Left colon (tissue), 2 donors: ENCODE data around the gene HACD3. TPM values are rescaled to one million over a fixed set of nuclear protein-coding genes. Genes with fewer than 3 reads are reported as not detected.
A peak's percentile ranks its signal among the peaks of the same experiment; 100 is the strongest.
"Not testable (repeated sequence)": the region's sequence is repeated elsewhere in the genome, so short reads cannot be mapped to it uniquely, and the experiment has no call there.

Experiments
- ATAC-seq: fragments of 200-7000 bp; cut with Tn5 transposase; one replicate; pipeline ENCODE4 v1.9.1; 2020; ENCODE audit warnings: mild to moderate bottlenecking, moderate library complexity
- DNase-seq, 2 donors: peaks; one replicate each; pipeline ENCODE4 v3.0.0-alpha.2; 2020
- intact Hi-C, 2 donors: fragments of 100-400 bp; cut with DNase I in 1 of 2; cut with micrococcal nuclease in 1 of 2; formaldehyde crosslinking; loops; one replicate each; pipeline versions ENCODE4 v1.11.2 to v1.14.0; 2022; cut with DNase I, micrococcal nuclease
- total RNA-seq, 2 donors: library from RNA; stranded (reverse); fragmentation: NEBNext Ultra II Directional; extraction: Animal tissue kit (Norgen Biotek cat#: 25700); gene quantifications; one replicate each; pipeline ENCODE4 v1.2.1, GENCODE V29; 2021
- donor health status: DM: no; HTN: no; CAD: no.
- donor health status: DM: yes; HTN: yes; CAD: no.

HACD3 gene
- total RNA-seq, 2 donors from 2014 or later: 29.0 to 29.9 TPM

DNA sequence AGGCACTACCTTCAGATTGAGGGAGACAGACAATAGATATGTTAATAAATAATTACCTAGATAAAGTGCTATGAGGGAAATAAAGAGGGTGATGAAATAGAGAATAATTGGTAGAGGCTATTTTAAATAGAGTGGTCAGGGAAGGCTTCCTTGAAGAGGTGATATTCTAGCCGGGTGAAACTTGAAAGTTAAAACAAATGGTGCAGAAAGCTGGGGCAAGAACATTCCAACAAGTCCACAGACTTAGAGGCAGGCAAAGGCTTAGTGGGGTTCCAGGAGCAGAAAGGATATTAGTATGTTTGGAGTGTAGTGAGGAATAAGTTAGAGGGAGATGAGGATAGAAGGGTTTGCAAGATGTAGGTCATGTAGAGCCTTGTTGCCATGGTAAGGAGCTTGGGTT lies 10.1 kb downstream of the HACD3 start:
- intact Hi-C loops: no loop called here
- DNase-seq (no peak), ATAC-seq (no peak)

DNA sequence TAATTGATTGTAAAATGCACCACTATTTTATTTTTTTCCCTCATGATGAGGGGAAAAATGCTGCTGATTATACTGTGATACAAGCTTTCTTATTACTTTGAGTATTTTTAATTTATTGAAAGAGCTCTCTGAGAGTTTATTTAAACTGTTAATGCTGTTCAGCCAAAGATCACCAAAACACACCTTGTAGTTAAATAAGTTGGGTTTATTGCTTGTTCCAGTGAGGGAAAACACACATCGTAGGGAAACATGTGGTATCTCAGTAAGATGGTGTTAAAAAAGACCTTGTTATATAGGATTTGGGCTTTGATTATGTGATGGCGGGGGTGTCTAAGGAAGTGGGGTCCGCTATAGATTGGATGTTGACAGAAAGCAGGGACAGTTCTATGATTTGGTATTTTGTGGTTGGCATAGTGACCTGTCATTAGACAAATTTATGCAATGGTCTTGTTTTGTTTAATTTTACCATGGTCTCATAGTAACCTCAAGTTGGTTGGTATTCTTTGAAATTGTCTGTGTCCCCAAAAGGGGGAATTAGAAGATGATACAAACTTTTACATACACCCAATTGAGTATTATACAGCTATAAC lies 11.1 kb downstream of the HACD3 start:
- no peak for DNase-seq
- ATAC-seq: peak; percentile 57
- intact Hi-C loops: no loop called here

DNA sequence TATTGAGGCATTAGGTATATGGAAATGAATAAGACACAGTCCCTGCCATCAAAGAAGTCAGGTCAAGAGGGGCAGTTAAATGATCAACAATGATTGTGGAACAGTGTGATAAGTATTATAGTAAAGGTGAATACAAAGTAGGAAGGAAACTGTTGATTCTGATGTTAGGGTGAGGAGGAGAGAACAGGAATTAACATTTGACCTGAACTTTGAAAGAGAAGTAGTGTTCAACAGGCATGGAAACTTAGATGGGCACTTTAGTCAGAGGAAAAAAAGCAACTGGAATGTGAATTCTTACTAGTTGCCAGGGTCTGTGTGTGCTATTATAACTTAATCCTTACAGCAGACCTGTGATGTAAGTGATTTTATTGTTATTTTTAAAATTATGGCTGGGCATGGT lies 17.6 kb downstream of the HACD3 start:
- intact Hi-C loops: no loop called here
- ATAC-seq (no peak), DNase-seq (no peak)

- DNase-seq, ATAC-seq, intact Hi-C loops: not testable (repeated sequence)
These were observed 19.0 kb downstream of the HACD3 start for GRCh38 chr15:65549288-65549687.

DNA sequence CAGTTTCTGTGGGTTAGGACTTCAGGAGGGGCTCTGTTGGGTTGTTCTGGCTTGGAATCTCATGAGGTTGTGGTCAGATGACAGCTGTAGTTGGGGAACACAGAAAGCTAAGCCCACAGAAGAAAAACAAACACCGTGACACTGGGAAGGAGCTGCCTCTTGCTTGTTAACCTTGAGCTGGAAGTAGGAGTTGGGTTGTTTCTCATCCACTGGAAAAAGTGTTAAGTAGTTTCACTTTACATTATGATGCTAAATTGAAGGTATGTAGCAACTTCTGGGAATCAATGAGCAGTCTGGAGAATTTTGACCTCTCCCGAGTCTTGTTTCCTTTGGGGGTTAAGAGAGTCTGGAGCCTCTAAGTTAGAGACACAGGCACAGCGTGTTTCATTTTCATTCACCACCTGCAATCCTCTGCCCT lies 20.4 kb downstream of the HACD3 start:
- intact Hi-C loops: no loop called here
- ATAC-seq: no peak
- DNase-seq: no peak

- intact Hi-C loops: no loop called here
- DNase-seq: no peak
- no peak for ATAC-seq
These were observed 20.9 kb downstream of the HACD3 start for GRCh38 chr15:65551183-65551582.

GRCh38 chr15:65552851-65553250 lies 22.6 kb downstream of the HACD3 start:
- DNase-seq, ATAC-seq, intact Hi-C loops: not testable (repeated sequence)

DNA sequence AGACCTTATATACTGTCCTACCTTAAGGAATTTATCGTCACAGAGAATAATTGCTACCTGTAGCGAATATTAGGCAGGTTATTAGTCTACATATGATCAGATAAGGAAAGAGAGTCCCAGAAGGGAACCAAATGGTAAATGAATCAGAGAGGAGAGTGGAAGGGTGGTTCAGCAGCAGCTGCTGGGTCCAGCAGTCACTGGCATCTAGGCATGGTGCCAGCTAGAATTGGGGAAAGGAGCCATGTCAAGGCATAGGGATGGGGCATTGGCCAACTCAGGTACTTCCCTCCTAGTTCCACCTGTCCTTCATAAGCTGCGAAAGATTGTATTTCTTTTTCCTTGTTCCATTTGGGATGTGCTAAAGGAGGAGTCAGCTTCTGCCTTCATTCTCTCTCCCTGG lies 23.4 kb downstream of the HACD3 start:
- DNase-seq (no peak), ATAC-seq (no peak)
- intact Hi-C loops: no loop called here

GRCh38 chr15:65556622-65557021 lies 26.4 kb downstream of the HACD3 start:
- DNase-seq (no peak), ATAC-seq (no peak)
- intact Hi-C loops: no loop called here

- no peak for ATAC-seq
- DNase-seq: no peak
- intact Hi-C loops: no loop called here
These were observed 28.1 kb downstream of the HACD3 start for GRCh38 chr15:65558336-65558735.

GRCh38 chr15:65558997-65559760 lies 28.9 kb downstream of the HACD3 start:
- ATAC-seq: no peak

GRCh38 chr15:65559941-65560340 lies 29.7 kb downstream of the HACD3 start:
- ATAC-seq (no peak), DNase-seq (no peak)
- intact Hi-C loops: no loop called here

More at GRCh38 chr15:65558997-65559760, 28.9 kb downstream of the HACD3 start:
- intact Hi-C loops: no loop called here
- DNase-seq: no peak

- intact Hi-C loops: no loop called here
- DNase-seq (no peak), ATAC-seq (no peak)
These were observed 31.7 kb downstream of the HACD3 start for GRCh38 chr15:65561934-65562333.

- DNase-seq: no peak
- ATAC-seq: no peak
- intact Hi-C loops: no loop called here
These were observed 39.5 kb downstream of the HACD3 start for GRCh38 chr15:65569728-65570127.

DNA sequence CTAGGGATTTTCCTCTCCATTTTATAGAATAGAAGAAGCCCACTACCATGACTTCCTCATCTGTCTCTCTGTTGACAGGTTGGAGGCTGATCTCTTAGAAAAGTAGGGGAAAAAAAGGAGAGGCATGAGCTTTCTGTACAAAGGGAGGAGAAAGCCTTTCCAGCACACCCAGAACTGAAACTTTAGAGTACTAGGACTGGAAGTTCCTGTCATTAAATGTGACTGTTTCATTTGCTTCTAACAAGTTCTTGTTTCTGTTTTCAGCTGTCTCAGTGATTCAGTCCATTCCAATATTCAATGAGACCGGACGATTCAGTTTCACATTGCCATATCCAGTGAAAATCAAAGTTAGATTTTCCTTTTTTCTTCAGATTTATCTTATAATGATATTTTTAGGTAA lies 41.7 kb downstream of the HACD3 start:
- intact Hi-C loops: no loop called here
- ATAC-seq: no peak
- no peak for DNase-seq

GRCh38 chr15:65576664-65577063 lies 46.4 kb downstream of the HACD3 start:
- DNase-seq (no peak), ATAC-seq (no peak)
- intact Hi-C loops: no loop called here

- DNase-seq (no peak), ATAC-seq (no peak)
- intact Hi-C loops: no loop called here
These were observed 47.1 kb downstream of the HACD3 start for GRCh38 chr15:65577129-65577996.

DNA sequence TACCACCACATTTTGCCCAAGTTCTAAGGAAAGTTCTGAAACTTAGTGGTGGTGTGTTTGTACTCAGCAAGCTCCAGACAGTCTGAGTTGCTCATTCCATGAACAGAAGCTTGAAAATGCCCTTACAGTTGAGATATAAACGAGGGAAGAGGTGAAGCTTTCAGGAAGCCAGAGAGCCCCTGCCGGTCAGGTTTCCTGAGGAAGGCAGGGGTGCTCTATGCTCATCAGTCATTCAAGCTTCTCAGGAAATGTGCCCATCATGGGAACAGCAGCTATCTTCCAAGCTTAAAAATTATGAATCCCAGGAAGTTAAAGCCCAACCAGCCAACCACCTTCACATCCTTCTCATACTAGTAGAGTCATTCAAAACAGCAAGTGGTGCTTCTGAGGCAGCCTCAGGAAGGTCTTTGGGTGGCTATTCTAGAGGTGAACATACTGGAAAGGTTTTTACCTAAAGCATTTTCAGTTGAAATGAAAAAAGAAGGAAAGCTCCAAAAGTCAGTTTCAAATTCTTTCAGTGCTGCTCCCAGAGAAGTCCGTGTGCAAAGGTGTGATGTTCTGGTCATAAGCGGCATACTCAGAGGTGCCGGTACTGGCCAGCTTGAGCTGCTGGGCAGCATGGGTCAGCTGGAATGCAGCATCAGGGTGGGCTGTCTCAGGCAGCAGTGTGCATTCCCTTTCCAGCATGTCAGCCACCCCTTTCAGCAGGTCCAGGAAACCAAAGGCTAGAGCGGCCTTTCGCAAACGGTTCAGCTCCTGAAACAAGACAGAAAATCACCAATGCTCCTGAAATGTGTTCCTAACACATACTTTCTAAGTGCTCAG lies 48.9 kb downstream of the HACD3 start:
- ATAC-seq: no peak

DNA sequence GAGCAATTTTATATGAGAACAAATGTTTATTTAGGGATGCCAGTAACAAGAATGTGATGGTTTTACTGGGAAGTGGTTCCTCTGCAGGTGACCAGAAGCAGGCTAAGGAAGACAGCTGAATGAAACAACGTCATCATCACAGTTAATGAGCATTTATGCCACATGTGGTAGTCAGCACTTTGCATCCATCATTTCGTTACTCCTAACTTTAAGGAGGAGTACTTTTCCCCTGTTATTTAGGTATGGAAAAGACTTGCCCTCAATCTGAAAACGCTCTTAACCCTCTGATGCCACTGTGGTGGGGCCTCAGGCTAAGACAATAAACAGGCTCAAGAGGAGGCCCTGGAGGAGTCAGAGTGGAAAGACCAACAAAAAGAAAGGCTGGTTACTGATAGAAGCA lies 49.5 kb downstream of the HACD3 start:
- no peak for ATAC-seq
- no peak for DNase-seq
- intact Hi-C loops: no loop called here

More for the DNA sequence above, 48.9 kb downstream of the HACD3 start:
- DNase-seq: no peak
- intact Hi-C loops: no loop called here
